ENCODE data around the gene SIL1. TPM values are rescaled to one million over a fixed set of nuclear protein-coding genes. Genes with fewer than 3 reads are reported as not detected.

SIL1 gene
- total RNA-seq, 2 donors from 2014 or later: 69.9 to 75.6 TPM

GRCh38 chr5:139065306-139065705, 132.9 kb downstream of the SIL1 start:
- Histone ChIP-seq H3K27ac (no peak overlapping the region), H3K4me3 (no peak overlapping the region), H3K9me3 (no peaks in the 10 kb centered on the region), H3K4me1 (replicated peaks) (peaks cover 3% of the 10 kb centered on the region), H3K36me3 (no peaks in the 10 kb centered on the region), H3K27me3 (replicated peaks; ENCODE audit: insufficient read depth) (no peaks in the 10 kb centered on the region)
- DNase-seq (ENCODE audit: low spot score): no peak
- TF ChIP-seq POLR2A (IDR thresholded peaks at IDR 0.05) (no peak), CTCF (IDR thresholded peaks at IDR 0.05) (no peak), POLR2AphosphoS5 (IDR thresholded peaks at IDR 0.05) (peak; percentile 11)
- intact Hi-C loops (cut with DNase I): no loop called here

- H3K27ac ChIP-seq: no peak overlapping the region
- no peak overlapping the region for H3K4me3 ChIP-seq
- no peaks in the 10 kb centered on the region for H3K9me3 ChIP-seq
- DNase-seq (ENCODE audit: low spot score): no peak
- WGBS: 52% methylated on average over 2 of the region's 2 CpGs
- H3K27me3 ChIP-seq (replicated peaks; ENCODE audit: insufficient read depth): no peaks in the 10 kb centered on the region
- no peaks in the 10 kb centered on the region for H3K36me3 ChIP-seq
- intact Hi-C loops (cut with DNase I): no loop called here
- TF ChIP-seq CTCF (IDR thresholded peaks at IDR 0.05): no peak
- TF ChIP-seq POLR2A (IDR thresholded peaks at IDR 0.05): no peak
- TF ChIP-seq POLR2AphosphoS5 (IDR thresholded peaks at IDR 0.05): no peak
- peaks cover 3% of the 10 kb centered on the region for H3K4me1 ChIP-seq (replicated peaks)
These were observed 133.6 kb downstream of the SIL1 start for GRCh38 chr5:139064613-139065012.

GRCh38 chr5:139063664-139064054, 134.5 kb downstream of the SIL1 start:
- Histone ChIP-seq H3K4me1 (replicated peaks) (peaks cover 3% of the 10 kb centered on the region), H3K4me3 (no peak overlapping the region), H3K9me3 (no peaks in the 10 kb centered on the region), H3K27me3 (replicated peaks; ENCODE audit: insufficient read depth) (no peaks in the 10 kb centered on the region), H3K36me3 (no peaks in the 10 kb centered on the region), H3K27ac (no peak overlapping the region)
- intact Hi-C loops (cut with DNase I): no loop called here
- no peak for DNase-seq (ENCODE audit: low spot score)
- no peak for TF ChIP-seq CTCF (IDR thresholded peaks at IDR 0.05)
- no peak for TF ChIP-seq POLR2A (IDR thresholded peaks at IDR 0.05)
- no peak for TF ChIP-seq POLR2AphosphoS5 (IDR thresholded peaks at IDR 0.05)
- WGBS: 78% methylated on average over 1 of the region's 1 CpG

GRCh38 chr5:139062910-139063663, 135.1 kb downstream of the SIL1 start:
- Histone ChIP-seq H3K27me3 (replicated peaks; ENCODE audit: insufficient read depth) (no peaks in the 10 kb centered on the region), H3K9me3 (no peaks in the 10 kb centered on the region), H3K4me3 (no peak overlapping the region), H3K36me3 (no peaks in the 10 kb centered on the region), H3K4me1 (replicated peaks) (peaks cover 3% of the 10 kb centered on the region), H3K27ac (no peak overlapping the region)
- DNase-seq (ENCODE audit: low spot score): no peak
- WGBS: 93% methylated on average over 1 of the region's 1 CpG
- no peak for TF ChIP-seq POLR2AphosphoS5 (IDR thresholded peaks at IDR 0.05)
- no peak for TF ChIP-seq CTCF (IDR thresholded peaks at IDR 0.05)
- TF ChIP-seq POLR2A (IDR thresholded peaks at IDR 0.05): no peak
- intact Hi-C loops (cut with DNase I): no loop called here

GRCh38 chr5:139061856-139062255, 136.3 kb downstream of the SIL1 start:
- H3K4me1 ChIP-seq (replicated peaks): peaks cover 3% of the 10 kb centered on the region

More at GRCh38 chr5:139061856-139062255, 136.3 kb downstream of the SIL1 start:
- no peak for DNase-seq (ENCODE audit: low spot score)
- intact Hi-C loops (cut with DNase I): no loop called here
- Histone ChIP-seq H3K4me3 (no peak overlapping the region), H3K27ac (no peak overlapping the region), H3K9me3 (no peaks in the 10 kb centered on the region), H3K36me3 (no peaks in the 10 kb centered on the region), H3K27me3 (replicated peaks; ENCODE audit: insufficient read depth) (no peaks in the 10 kb centered on the region)
- TF ChIP-seq POLR2AphosphoS5 (IDR thresholded peaks at IDR 0.05) (no peak), POLR2A (IDR thresholded peaks at IDR 0.05) (no peak), CTCF (IDR thresholded peaks at IDR 0.05) (no peak)
- WGBS: 57% methylated on average over 4 of the region's 4 CpGs
